Measurements from ENCODE around the gene TUBGCP6. TPM values are rescaled to one million over a fixed set of nuclear protein-coding genes. Genes with fewer than 3 reads are reported as not detected.

Gene TUBGCP6
- polyA plus RNA-seq, 3 donors: 3.7 to 72.8 (median 4.3) TPM

DNA sequence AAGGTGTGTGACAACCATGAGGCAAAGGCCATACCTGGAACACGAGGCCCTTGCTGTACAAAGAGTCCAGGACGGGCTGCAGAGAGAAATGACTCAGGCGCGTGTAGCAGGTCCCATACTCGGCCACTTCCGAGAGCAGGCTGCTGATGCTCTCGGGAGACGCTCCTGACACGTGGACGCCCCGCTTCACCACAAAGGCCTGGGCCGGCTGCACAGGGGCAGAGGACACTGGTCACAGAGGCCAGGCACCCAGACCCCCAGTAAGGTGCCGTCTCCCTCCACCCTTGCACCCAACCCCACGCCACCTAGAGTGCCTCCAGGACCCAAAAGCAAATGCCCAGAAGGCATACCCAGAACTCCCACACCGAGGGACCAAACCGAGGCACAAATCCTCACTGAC lies 15.5 kb downstream of the TUBGCP6 start:
- Mint-ChIP-seq H3K4me3 (no peak overlapping the region), H3K27me3 (ENCODE audit: low read depth in 3 of 3) (peaks cover 0 to 2% (median 0%) of the 10 kb centered on the region in 3 donors), H3K4me1 (no peaks in the 10 kb centered on the region), H3K36me3 (peaks cover 53 to 88% of the 10 kb centered on the region in 2 donors), H3K27ac (peak overlapping the region in 1 of 7 donors; percentile 15), H3K9me3 (peaks cover 0 to 1% (median 0%) of the 10 kb centered on the region in 7 donors)
- Histone ChIP-seq H3K4me3 (replicated peaks in 1 of 3; ENCODE audit: low read depth in 2 of 3, low read length in 3 of 3) (no peak overlapping the region), H4K20me1 (ENCODE audit: insufficient read depth, low read length) (peaks cover 11% of the 10 kb centered on the region), H3K4me2 (replicated peaks; ENCODE audit: extremely low read depth, low read length, poor library complexity, severe bottlenecking) (no peak overlapping the region), H3K4me1 (ENCODE audit: control insufficient read depth in 1 of 2, insufficient read depth in 2 of 2, low read length in 2 of 2) (no peaks in the 10 kb centered on the region), H3K27me3 (ENCODE audit: control insufficient read depth in 2 of 2, insufficient read depth in 2 of 2, low read length in 2 of 2) (no peaks in the 10 kb centered on the region), H3K36me3 (replicated peaks in 1 of 2; ENCODE audit: control insufficient read depth in 1 of 2, insufficient read depth in 2 of 2, low read length in 2 of 2) (peaks cover 54 to 74% of the 10 kb centered on the region in 2 donors), H2AFZ (ENCODE audit: insufficient read depth, low read depth, low read length, poor library complexity, severe bottlenecking) (no peak overlapping the region), H3K27ac (ENCODE audit: low read depth in 1 of 2, low read length in 2 of 2) (no peak overlapping the region), H3K79me2 (ENCODE audit: insufficient read depth, low read length) (no peaks in the 10 kb centered on the region), H3K9ac (ENCODE audit: insufficient read depth, low read length, poor library complexity, severe bottlenecking) (no peak overlapping the region), H3K9me3 (replicated peaks in 1 of 2; ENCODE audit: control insufficient read depth in 1 of 2, insufficient read depth in 1 of 2, low read length in 2 of 2) (no peaks in the 10 kb centered on the region)
- WGBS (ENCODE audit: insufficient coverage): 99% methylated on average over 12 of the region's 16 CpGs
- no peak for DNase-seq
- intact Hi-C loops (cut with micrococcal nuclease): no loop called here
- no peak for TF ChIP-seq CTCF (IDR thresholded peaks at IDR 0.05)

GRCh38 chr22:50228366-50228765 lies 16.5 kb downstream of the TUBGCP6 start:
- H3K9ac ChIP-seq (ENCODE audit: insufficient read depth, low read length, poor library complexity, severe bottlenecking): no peak overlapping the region
- peaks cover 60 to 80% of the 10 kb centered on the region in 2 donors for H3K36me3 ChIP-seq (replicated peaks in 1 of 2; ENCODE audit: control insufficient read depth in 1 of 2, insufficient read depth in 2 of 2, low read length in 2 of 2)
- no peak overlapping the region for H2AFZ ChIP-seq (ENCODE audit: insufficient read depth, low read depth, low read length, poor library complexity, severe bottlenecking)
- H3K9me3 Mint-ChIP-seq: no peaks in the 10 kb centered on the region
- DNase-seq: no peak
- H3K4me2 ChIP-seq (replicated peaks; ENCODE audit: extremely low read depth, low read length, poor library complexity, severe bottlenecking): no peak overlapping the region
- intact Hi-C loops (cut with micrococcal nuclease): no loop called here
- H3K4me3 ChIP-seq (replicated peaks in 1 of 3; ENCODE audit: low read depth in 2 of 3, low read length in 3 of 3): no peak overlapping the region
- H3K27me3 Mint-ChIP-seq (ENCODE audit: low read depth in 3 of 3): peaks cover 0 to 2% (median 0%) of the 10 kb centered on the region in 3 donors
- H3K9me3 ChIP-seq (replicated peaks in 1 of 2; ENCODE audit: control insufficient read depth in 1 of 2, insufficient read depth in 1 of 2, low read length in 2 of 2): no peaks in the 10 kb centered on the region
- peaks cover 57 to 88% of the 10 kb centered on the region in 2 donors for H3K36me3 Mint-ChIP-seq
- H3K4me3 Mint-ChIP-seq: peak overlapping the region in 1 of 2 donors; percentile 20
- no peaks in the 10 kb centered on the region for H3K27me3 ChIP-seq (ENCODE audit: control insufficient read depth in 2 of 2, insufficient read depth in 2 of 2, low read length in 2 of 2)
- H4K20me1 ChIP-seq (ENCODE audit: insufficient read depth, low read length): peaks cover under 1% of the 10 kb centered on the region
- no peaks in the 10 kb centered on the region for H3K79me2 ChIP-seq (ENCODE audit: insufficient read depth, low read length)
- H3K27ac Mint-ChIP-seq: no peak overlapping the region
- WGBS (ENCODE audit: insufficient coverage): 96% methylated on average over 9 of the region's 9 CpGs
- TF ChIP-seq CTCF (IDR thresholded peaks at IDR 0.05): no peak
- H3K27ac ChIP-seq (ENCODE audit: low read depth in 1 of 2, low read length in 2 of 2): no peak overlapping the region
- H3K4me1 Mint-ChIP-seq: no peaks in the 10 kb centered on the region
- H3K4me1 ChIP-seq (ENCODE audit: control insufficient read depth in 1 of 2, insufficient read depth in 2 of 2, low read length in 2 of 2): no peaks in the 10 kb centered on the region

Measured in CD14-positive monocyte (primary cell).